HFFc6 (cell line): Measurements from ENCODE around the gene SLC9A6. TPM values are rescaled to one million over a fixed set of nuclear protein-coding genes. Genes with fewer than 3 reads are reported as not detected.

Source experiments
- DNase-seq: peaks from one replicate; pipeline ENCODE4 v3.0.0-alpha.2; 2018
- H3K27ac Mint-ChIP-seq: 2 replicates; pipeline ENCODE4 v1.8.0; 2020; ENCODE audit warnings: mild to moderate bottlenecking, mixed read lengths
- H3K27me3 Mint-ChIP-seq: 2 replicates; pipeline ENCODE4 v1.8.0; 2021; ENCODE audit warnings: mild to moderate bottlenecking, moderate library complexity, mixed read lengths; ENCODE audit not compliant: insufficient read depth
- H3K36me3 Mint-ChIP-seq: 2 replicates; pipeline ENCODE4 v1.8.0; 2021; ENCODE audit warnings: low read depth, mixed read lengths
- H3K4me1 Mint-ChIP-seq: 2 replicates; pipeline ENCODE4 v1.8.0; 2020; ENCODE audit warnings: low read depth, mixed read lengths
- H3K4me3 Mint-ChIP-seq: 2 replicates; pipeline ENCODE4 v1.8.0; 2020; ENCODE audit warnings: mild to moderate bottlenecking, moderate library complexity, mixed read lengths
- H3K9me3 Mint-ChIP-seq: 2 replicates; pipeline ENCODE4 v1.8.0; 2020; ENCODE audit warnings: mild to moderate bottlenecking, mixed read lengths
- CTCF ChIP-seq: fragments of 200-600 bp; sonication (generic); IDR thresholded peaks from 2 replicates; pipeline ENCODE4 v1.5.0; 2021; ENCODE audit warnings: antibody characterized with exemption, mild to moderate bottlenecking
- total RNA-seq, 6 experiments: library from RNA; stranded (reverse); fragmentation: NEBNext Ultra II Directional; extraction: Animal tissue kit (Norgen Biotek cat#: 25700); gene quantifications; 2 replicates in 1 of 6; 3 replicates in 5 of 6; pipeline ENCODE4 v1.2.3, GENCODE V29; 2021

SLC9A6 gene
- total RNA-seq, 6 experiments from 2014 or later = 16.0 to 22.7 (median 18.6) TPM

- Mint-ChIP-seq H3K4me1 (peaks cover 55% of the 10 kb centered on the region), H3K4me3 (no peak overlapping the region), H3K9me3 (no peaks in the 10 kb centered on the region), H3K27me3 (no peaks in the 10 kb centered on the region; the same call in 1 of the 2 replicates), H3K36me3 (no peaks in the 10 kb centered on the region), H3K27ac (no peak overlapping the region)
- DNase-seq = no peak
- TF ChIP-seq CTCF = no peak
Observed at GRCh38 chrX:135982860-135983259, 2.4 kb upstream of the SLC9A6 start.

GRCh38 chrX:135984256-135984655 lies 979 bp upstream of the SLC9A6 start:
- no peaks in the 10 kb centered on the region for H3K9me3 Mint-ChIP-seq
- peak overlapping the region; percentile 82 for H3K27ac Mint-ChIP-seq
- peaks cover 44% of the 10 kb centered on the region for H3K4me1 Mint-ChIP-seq
- H3K36me3 Mint-ChIP-seq = no peaks in the 10 kb centered on the region
- peak overlapping the region; percentile 83 for H3K4me3 Mint-ChIP-seq
- no peak for DNase-seq
- no peak for TF ChIP-seq CTCF
- H3K27me3 Mint-ChIP-seq = no peaks in the 10 kb centered on the region; the same call in 1 of the 2 replicates

DNA sequence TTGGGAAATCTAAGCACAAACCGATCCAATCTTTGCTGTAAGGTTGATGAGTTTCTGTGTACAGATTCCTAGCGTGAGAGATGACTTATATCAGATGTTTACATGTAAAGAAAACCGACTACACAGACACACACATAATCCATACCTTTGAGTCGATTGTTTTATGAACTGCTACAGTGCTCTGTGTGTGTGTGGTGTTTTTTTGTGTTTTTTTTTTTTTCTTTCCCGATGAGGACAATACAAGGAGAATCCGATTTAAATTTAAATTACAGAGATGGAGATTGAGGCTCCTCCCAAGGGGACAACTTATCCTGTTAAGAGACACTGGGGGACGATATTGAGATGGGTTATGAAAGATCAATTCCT lies 461 bp upstream of the SLC9A6 start:
- Mint-ChIP-seq H3K9me3 (no peaks in the 10 kb centered on the region), H3K4me1 (peaks cover 44% of the 10 kb centered on the region), H3K4me3 (peak overlapping the region; percentile 83), H3K36me3 (no peaks in the 10 kb centered on the region), H3K27me3 (no peaks in the 10 kb centered on the region; the same call in 1 of the 2 replicates), H3K27ac (peak overlapping the region; percentile 82)
- no peak for DNase-seq
- no peak for TF ChIP-seq CTCF

GRCh38 chrX:135985973-135986310 lies 707 bp downstream of the SLC9A6 start:
- H3K27ac Mint-ChIP-seq = peak overlapping the region; percentile 71
- H3K36me3 Mint-ChIP-seq = no peaks in the 10 kb centered on the region
- H3K27me3 Mint-ChIP-seq = no peaks in the 10 kb centered on the region; the same call in 1 of the 2 replicates
- H3K4me1 Mint-ChIP-seq = peaks cover 44% of the 10 kb centered on the region
- H3K4me3 Mint-ChIP-seq = peak overlapping the region; percentile 92
- TF ChIP-seq CTCF = no peak
- no peak for DNase-seq
- H3K9me3 Mint-ChIP-seq = no peaks in the 10 kb centered on the region

- H3K36me3 Mint-ChIP-seq = peaks cover 5% of the 10 kb centered on the region; the same call in 1 of the 2 replicates
- DNase-seq = no peak
- H3K27ac Mint-ChIP-seq = no peak overlapping the region
- TF ChIP-seq CTCF = no peak
- H3K4me1 Mint-ChIP-seq = peaks cover 42% of the 10 kb centered on the region
- no peak overlapping the region for H3K4me3 Mint-ChIP-seq
- H3K9me3 Mint-ChIP-seq = no peaks in the 10 kb centered on the region
- no peaks in the 10 kb centered on the region for H3K27me3 Mint-ChIP-seq
Observed at GRCh38 chrX:135988245-135988644, 3.0 kb downstream of the SLC9A6 start.

GRCh38 chrX:136015016-136015415 lies 29.8 kb downstream of the SLC9A6 start:
- H3K9me3 Mint-ChIP-seq = no peaks in the 10 kb centered on the region
- peaks cover 9% of the 10 kb centered on the region for H3K36me3 Mint-ChIP-seq
- H3K4me1 Mint-ChIP-seq = peaks cover 9% of the 10 kb centered on the region; the same call in 1 of the 2 replicates
- no peak for TF ChIP-seq CTCF
- H3K27me3 Mint-ChIP-seq = no peaks in the 10 kb centered on the region
- H3K27ac Mint-ChIP-seq = no peak overlapping the region
- DNase-seq = no peak
- H3K4me3 Mint-ChIP-seq = no peak overlapping the region
